Measurements from ENCODE around the gene ATRNL1. TPM values are rescaled to one million over a fixed set of nuclear protein-coding genes. Genes with fewer than 3 reads are reported as not detected.

The ATRNL1 gene
- total and polyA plus RNA-seq, 2 of the 8 experiments (the other 6 are each of a cell fraction or from before 2014, with no cell fraction given) = 5.1 to 17.6 TPM

DNA sequence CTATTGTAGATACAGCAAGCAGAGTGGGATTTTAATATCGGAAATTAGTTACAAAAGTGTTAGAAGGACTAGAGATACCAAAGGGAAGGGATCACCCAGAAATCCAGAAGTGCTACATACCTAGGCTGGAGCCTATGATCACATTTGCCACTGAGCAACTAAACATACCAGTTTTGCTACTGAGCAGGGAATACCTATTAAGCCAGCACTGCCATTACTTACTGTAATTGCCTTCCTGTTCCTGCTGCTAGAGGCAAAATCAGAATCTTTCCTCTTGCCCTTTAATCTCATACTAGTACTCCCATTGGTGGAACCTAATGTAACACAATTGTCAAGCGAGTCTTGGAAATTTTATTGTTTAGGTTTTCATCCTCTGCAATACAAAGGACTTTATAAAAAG lies 121.7 kb downstream of the ATRNL1 start (continued):
- TF ChIP-seq, protein P1, sequence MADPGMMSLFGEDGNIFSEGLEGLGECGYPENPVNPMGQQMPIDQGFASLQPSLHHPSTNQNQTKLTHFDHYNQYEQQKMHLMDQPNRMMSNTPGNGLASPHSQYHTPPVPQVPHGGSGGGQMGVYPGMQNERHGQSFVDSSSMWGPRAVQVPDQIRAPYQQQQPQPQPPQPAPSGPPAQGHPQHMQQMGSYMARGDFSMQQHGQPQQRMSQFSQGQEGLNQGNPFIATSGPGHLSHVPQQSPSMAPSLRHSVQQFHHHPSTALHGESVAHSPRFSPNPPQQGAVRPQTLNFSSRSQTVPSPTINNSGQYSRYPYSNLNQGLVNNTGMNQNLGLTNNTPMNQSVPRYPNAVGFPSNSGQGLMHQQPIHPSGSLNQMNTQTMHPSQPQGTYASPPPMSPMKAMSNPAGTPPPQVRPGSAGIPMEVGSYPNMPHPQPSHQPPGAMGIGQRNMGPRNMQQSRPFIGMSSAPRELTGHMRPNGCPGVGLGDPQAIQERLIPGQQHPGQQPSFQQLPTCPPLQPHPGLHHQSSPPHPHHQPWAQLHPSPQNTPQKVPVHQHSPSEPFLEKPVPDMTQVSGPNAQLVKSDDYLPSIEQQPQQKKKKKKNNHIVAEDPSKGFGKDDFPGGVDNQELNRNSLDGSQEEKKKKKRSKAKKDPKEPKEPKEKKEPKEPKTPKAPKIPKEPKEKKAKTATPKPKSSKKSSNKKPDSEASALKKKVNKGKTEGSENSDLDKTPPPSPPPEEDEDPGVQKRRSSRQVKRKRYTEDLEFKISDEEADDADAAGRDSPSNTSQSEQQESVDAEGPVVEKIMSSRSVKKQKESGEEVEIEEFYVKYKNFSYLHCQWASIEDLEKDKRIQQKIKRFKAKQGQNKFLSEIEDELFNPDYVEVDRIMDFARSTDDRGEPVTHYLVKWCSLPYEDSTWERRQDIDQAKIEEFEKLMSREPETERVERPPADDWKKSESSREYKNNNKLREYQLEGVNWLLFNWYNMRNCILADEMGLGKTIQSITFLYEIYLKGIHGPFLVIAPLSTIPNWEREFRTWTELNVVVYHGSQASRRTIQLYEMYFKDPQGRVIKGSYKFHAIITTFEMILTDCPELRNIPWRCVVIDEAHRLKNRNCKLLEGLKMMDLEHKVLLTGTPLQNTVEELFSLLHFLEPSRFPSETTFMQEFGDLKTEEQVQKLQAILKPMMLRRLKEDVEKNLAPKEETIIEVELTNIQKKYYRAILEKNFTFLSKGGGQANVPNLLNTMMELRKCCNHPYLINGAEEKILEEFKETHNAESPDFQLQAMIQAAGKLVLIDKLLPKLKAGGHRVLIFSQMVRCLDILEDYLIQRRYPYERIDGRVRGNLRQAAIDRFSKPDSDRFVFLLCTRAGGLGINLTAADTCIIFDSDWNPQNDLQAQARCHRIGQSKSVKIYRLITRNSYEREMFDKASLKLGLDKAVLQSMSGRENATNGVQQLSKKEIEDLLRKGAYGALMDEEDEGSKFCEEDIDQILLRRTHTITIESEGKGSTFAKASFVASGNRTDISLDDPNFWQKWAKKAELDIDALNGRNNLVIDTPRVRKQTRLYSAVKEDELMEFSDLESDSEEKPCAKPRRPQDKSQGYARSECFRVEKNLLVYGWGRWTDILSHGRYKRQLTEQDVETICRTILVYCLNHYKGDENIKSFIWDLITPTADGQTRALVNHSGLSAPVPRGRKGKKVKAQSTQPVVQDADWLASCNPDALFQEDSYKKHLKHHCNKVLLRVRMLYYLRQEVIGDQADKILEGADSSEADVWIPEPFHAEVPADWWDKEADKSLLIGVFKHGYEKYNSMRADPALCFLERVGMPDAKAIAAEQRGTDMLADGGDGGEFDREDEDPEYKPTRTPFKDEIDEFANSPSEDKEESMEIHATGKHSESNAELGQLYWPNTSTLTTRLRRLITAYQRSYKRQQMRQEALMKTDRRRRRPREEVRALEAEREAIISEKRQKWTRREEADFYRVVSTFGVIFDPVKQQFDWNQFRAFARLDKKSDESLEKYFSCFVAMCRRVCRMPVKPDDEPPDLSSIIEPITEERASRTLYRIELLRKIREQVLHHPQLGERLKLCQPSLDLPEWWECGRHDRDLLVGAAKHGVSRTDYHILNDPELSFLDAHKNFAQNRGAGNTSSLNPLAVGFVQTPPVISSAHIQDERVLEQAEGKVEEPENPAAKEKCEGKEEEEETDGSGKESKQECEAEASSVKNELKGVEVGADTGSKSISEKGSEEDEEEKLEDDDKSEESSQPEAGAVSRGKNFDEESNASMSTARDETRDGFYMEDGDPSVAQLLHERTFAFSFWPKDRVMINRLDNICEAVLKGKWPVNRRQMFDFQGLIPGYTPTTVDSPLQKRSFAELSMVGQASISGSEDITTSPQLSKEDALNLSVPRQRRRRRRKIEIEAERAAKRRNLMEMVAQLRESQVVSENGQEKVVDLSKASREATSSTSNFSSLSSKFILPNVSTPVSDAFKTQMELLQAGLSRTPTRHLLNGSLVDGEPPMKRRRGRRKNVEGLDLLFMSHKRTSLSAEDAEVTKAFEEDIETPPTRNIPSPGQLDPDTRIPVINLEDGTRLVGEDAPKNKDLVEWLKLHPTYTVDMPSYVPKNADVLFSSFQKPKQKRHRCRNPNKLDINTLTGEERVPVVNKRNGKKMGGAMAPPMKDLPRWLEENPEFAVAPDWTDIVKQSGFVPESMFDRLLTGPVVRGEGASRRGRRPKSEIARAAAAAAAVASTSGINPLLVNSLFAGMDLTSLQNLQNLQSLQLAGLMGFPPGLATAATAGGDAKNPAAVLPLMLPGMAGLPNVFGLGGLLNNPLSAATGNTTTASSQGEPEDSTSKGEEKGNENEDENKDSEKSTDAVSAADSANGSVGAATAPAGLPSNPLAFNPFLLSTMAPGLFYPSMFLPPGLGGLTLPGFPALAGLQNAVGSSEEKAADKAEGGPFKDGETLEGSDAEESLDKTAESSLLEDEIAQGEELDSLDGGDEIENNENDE (IDR thresholded peaks at IDR 0.05; ENCODE audit: insufficient replicate concordance, low read length) = no peak
- TF ChIP-seq YY1 (IDR thresholded peaks at IDR 0.05; ENCODE audit: low read depth, low read length) = no peak

Measured in H1 (cell line).